Liver (tissue), 9 donors: ENCODE results near the gene ERCC6L. TPM values are rescaled to one million over a fixed set of nuclear protein-coding genes. Genes with fewer than 3 reads are reported as not detected.

Source experiments
- DNase-seq: peaks from one replicate; pipeline ENCODE4 v3.0.0-alpha.2; 2017; ENCODE audit warnings: low spot score
- H3K27ac ChIP-seq, 2 donors: one replicate each; pipeline ENCODE4 v1.7.0; 2013; ENCODE audit warnings: inconsistent platforms in 2 of 2, low read length in 2 of 2, control low read depth in 1 of 2, low read depth in 1 of 2, mild to moderate bottlenecking in 1 of 2
- H3K27me3 ChIP-seq, 4 donors: one replicate each; pipeline versions ENCODE4 v1.6.1 to v1.7.0; 2013; ENCODE audit warnings: low read length in 3 of 4, inconsistent platforms in 1 of 4, mild to moderate bottlenecking in 1 of 4, moderate library complexity in 1 of 4; ENCODE audit not compliant: control insufficient read depth in 4 of 4, insufficient read depth in 4 of 4
- H3K36me3 ChIP-seq, 4 donors: one replicate each; pipeline versions ENCODE4 v1.6.1 to v1.7.0; 2013; ENCODE audit warnings: low read length in 3 of 4, mild to moderate bottlenecking in 3 of 4, low read depth in 1 of 4, moderate library complexity in 1 of 4; ENCODE audit not compliant: control insufficient read depth in 4 of 4, insufficient read depth in 3 of 4
- H3K4me1 ChIP-seq, 4 donors: one replicate each; pipeline versions ENCODE4 v1.6.1 to v1.7.0; 2013; ENCODE audit warnings: low read length in 3 of 4, mild to moderate bottlenecking in 3 of 4, moderate library complexity in 1 of 4; ENCODE audit not compliant: control insufficient read depth in 4 of 4, insufficient read depth in 4 of 4
- H3K4me3 ChIP-seq, 3 donors: one replicate each; pipeline versions ENCODE4 v1.6.1 to v1.7.0; 2013; ENCODE audit warnings: low read length in 3 of 3, control low read depth in 1 of 3, low read depth in 1 of 3, mild to moderate bottlenecking in 1 of 3
- H3K9ac ChIP-seq, 2 donors: one replicate each; pipeline ENCODE4 v1.7.0; 2013; ENCODE audit warnings: low read length in 2 of 2, mild to moderate bottlenecking in 2 of 2, moderate library complexity in 2 of 2, control low read depth in 1 of 2, low read depth in 1 of 2
- H3K9me3 ChIP-seq, 4 donors: one replicate each; pipeline versions ENCODE4 v1.6.1 to v1.7.0; 2013; ENCODE audit warnings: low read length in 3 of 4; ENCODE audit not compliant: control insufficient read depth in 4 of 4
- EGR1 ChIP-seq, 2 donors: IDR thresholded peaks; 2 replicates each; pipeline ENCODE4 v1.6.1; 2016 to 2018; ENCODE audit warnings: antibody characterized with exemption in 2 of 2, low read depth in 2 of 2
- GABPA ChIP-seq, 2 donors: IDR thresholded peaks in 1 of 2; conservative IDR thresholded peaks in 1 of 2; 2 replicates each; pipeline ENCODE4 v1.6.1; 2016; ENCODE audit warnings: antibody characterized with exemption in 2 of 2, mild to moderate bottlenecking in 1 of 2, moderate library complexity in 1 of 2
- HNF4A ChIP-seq, 2 donors: conservative IDR thresholded peaks; 2 replicates each; pipeline ENCODE4 v1.6.1; 2016; ENCODE audit warnings: antibody characterized with exemption in 2 of 2, mild to moderate bottlenecking in 2 of 2
- HNF4G ChIP-seq: IDR thresholded peaks from 2 replicates; pipeline ENCODE4 v1.6.1; 2016; ENCODE audit warnings: antibody characterized with exemption
- JUND ChIP-seq, 2 donors: IDR thresholded peaks; 2 replicates each; pipeline ENCODE4 v1.6.1; 2016; ENCODE audit warnings: antibody characterized with exemption in 2 of 2
- NR2F2 ChIP-seq: IDR thresholded peaks from 2 replicates; pipeline ENCODE4 v1.6.1; 2016; ENCODE audit warnings: antibody characterized with exemption
- RAD21 ChIP-seq, 2 donors: IDR thresholded peaks; 2 replicates each; pipeline ENCODE4 v1.6.1; 2016; ENCODE audit warnings: antibody characterized with exemption in 2 of 2, mild to moderate bottlenecking in 2 of 2
- RXRA ChIP-seq, 2 donors: IDR thresholded peaks; 2 replicates each; pipeline ENCODE4 v1.6.1; 2017 to 2018; ENCODE audit warnings: antibody characterized with exemption in 2 of 2, mild to moderate bottlenecking in 1 of 2
- SP1 ChIP-seq: IDR thresholded peaks from 2 replicates; pipeline ENCODE4 v1.6.1; 2018; ENCODE audit warnings: antibody characterized with exemption, mild to moderate bottlenecking
- TAF1 ChIP-seq: conservative IDR thresholded peaks from 2 replicates; pipeline ENCODE4 v1.6.1; 2016; ENCODE audit warnings: antibody characterized with exemption, mild to moderate bottlenecking
- YY1 ChIP-seq: IDR thresholded peaks from 2 replicates; pipeline ENCODE4 v1.6.1; 2016; ENCODE audit warnings: antibody characterized with exemption, mild to moderate bottlenecking
- WGBS: extraction: QIAGEN DNeasy Blood & Tissue Kit; methylation state at CpG from one replicate; pipeline ENCODE4 v1.1.7; 2013; 5-methylcytosine and 5-hydroxymethylcytosine counted together
- polyA plus RNA-seq, 2 donors: library from polyadenylated mRNA; stranded (reverse) in 1 of 2; unstranded in 1 of 2; fragments of 200-250 nt in 1 of 2; fragments of >200 nt in 1 of 2; fragmentation: Nextera tagmentation in 1 of 2; extraction: Ambion mirVana in 1 of 2; gene quantifications; one replicate each; pipeline versions ENCODE4 v1.2.1 to v1.2.3, GENCODE V29; 2013 to 2015
- total RNA-seq, 2 donors: library from RNA; depleted of rRNA; stranded (reverse); fragments of >200 nt; gene quantifications; one replicate each; pipeline ENCODE4 v1.2.3, GENCODE V29; 2014
- TF ChIP-seq, protein P1 (sequence below): IDR thresholded peaks from 2 replicates; pipeline ENCODE4 v1.6.1; 2016; ENCODE audit warnings: antibody characterized with exemption
- TF ChIP-seq, protein P2 (sequence below): fragments of 150-350 bp; IDR thresholded peaks from 2 replicates; pipeline ENCODE4 v1.5.1; 2017; ENCODE audit warnings: improper control_type of control experiment, low read depth, low read length; ENCODE audit not compliant: missing input control
- TF ChIP-seq, protein P3 (sequence below): IDR thresholded peaks from 2 replicates; pipeline ENCODE4 v1.6.1; 2016; ENCODE audit warnings: antibody characterized with exemption, mild to moderate bottlenecking
- TF ChIP-seq, protein P4 (sequence below): IDR thresholded peaks from 2 replicates; pipeline ENCODE4 v1.6.1; 2016; ENCODE audit warnings: antibody characterized with exemption
- donor health status: healthy.
- donor health status: healthy.
- donor health status: healthy.
- donor health status: healthy.
- donor health status: healthy.

Gene ERCC6L
- total and polyA plus RNA-seq, 4 donors = 0.17 to 4.7 (median 0.29) TPM; not detected in 1

DNA sequence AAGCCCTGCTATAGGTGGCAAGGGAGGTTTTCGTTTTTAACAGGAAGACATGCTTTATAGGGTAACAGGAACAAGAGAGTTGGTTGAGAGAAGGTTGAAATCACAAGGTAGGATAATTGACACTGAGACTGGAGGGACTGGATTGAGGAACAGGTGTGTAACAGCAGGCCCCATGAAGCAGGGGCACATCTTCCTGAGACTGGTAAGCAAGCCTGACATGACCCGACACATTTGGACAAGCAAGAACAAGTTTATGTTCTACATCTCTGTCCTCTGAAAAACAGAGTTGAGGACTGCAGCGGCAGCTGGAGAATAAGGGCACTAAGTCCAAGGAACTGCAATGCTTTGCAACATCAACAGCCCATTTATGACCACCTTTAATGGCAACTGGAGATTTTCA, 33.0 kb upstream of the ERCC6L start (continued):
- TF ChIP-seq SP1 = no peak
- TF ChIP-seq, protein P1, sequence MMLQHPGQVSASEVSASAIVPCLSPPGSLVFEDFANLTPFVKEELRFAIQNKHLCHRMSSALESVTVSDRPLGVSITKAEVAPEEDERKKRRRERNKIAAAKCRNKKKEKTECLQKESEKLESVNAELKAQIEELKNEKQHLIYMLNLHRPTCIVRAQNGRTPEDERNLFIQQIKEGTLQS = no peak

DNA sequence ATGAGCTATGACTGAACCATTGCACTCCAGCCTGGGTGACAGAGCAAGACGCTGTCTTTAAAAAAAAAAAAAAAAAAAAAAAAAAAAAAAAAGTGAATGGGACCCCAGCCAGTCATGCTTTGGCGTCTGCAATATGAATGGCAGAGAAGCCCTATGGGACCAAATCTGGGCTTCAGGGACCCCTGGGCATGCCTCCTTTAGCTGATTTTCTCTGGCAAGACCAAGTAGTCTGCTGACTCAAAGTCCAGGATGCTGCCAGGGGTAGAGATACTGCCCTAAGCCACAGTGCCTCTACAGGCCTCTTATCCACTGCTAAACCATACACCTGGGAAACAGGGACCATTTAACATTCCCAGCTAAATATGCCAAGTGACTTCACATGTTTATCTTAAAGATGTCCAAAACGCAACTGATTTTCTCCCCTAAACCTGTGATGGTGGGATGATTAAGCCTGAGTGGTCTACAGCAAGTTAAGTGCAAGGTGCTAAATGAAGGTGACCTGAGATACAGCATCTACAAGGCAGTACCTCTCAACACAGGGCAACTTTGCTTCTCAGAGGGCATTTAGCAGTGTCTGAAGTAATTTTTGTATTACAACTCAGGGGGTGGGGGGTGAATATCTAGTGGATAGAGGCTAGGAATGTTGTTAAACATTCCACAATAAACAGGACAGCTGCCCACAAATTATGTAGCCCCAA, 32.4 kb upstream of the ERCC6L start:
- no peak for DNase-seq

DNA sequence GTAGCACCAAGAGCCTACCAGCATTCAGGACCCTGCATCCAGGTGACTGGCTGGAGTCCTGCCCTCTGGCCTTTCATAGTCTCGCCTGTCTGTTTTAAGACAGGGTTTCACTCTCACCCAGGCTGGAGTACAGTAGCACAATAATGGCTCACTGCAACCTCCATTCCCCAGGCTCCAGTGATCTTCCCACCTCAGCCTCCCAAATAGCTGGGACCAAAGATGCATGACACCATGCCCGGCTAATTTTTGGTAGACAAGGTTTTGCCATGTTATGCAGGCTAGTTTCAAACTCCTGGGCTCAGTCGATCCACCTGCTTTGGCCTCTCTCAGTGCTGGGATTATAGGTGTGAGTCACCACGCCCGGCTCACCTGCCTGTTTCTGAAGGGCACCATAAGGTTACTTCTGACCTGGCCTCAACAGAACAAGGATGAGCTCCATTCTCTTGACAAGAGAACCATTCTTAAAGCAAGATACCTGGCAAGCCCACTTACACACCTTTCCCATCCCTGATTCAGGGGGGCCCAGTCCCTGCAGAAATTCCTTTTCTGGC, 31.6 kb upstream of the ERCC6L start:
- DNase-seq = no peak
- WGBS = 87% methylated on average over 5 of the region's 5 CpGs

More for the DNA sequence above, 32.4 kb upstream of the ERCC6L start:
- no peaks in the 10 kb centered on the region for H3K9me3 ChIP-seq
- no peak overlapping the region for H3K4me3 ChIP-seq
- H3K4me1 ChIP-seq = peaks cover 0 to 8% (median 6%) of the 10 kb centered on the region in 4 donors
- TF ChIP-seq RXRA (IDR thresholded peaks at IDR 0.05) = no peak
- no peak for TF ChIP-seq SP1
- TF ChIP-seq RAD21 (IDR thresholded peaks at IDR 0.05) = no peak
- no peak for TF ChIP-seq EGR1 (IDR thresholded peaks at IDR 0.05; ENCODE audit: low read depth in 2 of 2)
- TF ChIP-seq JUND (IDR thresholded peaks at IDR 0.05) = no peak
- no peaks in the 10 kb centered on the region for H3K27me3 ChIP-seq
- H3K9ac ChIP-seq = no peak overlapping the region
- H3K36me3 ChIP-seq = peaks cover 11 to 80% (median 56%) of the 10 kb centered on the region in 4 donors
- no peak overlapping the region for H3K27ac ChIP-seq
- WGBS = 79% methylated on average over 3 of the region's 3 CpGs

More for the DNA sequence above, 31.6 kb upstream of the ERCC6L start:
- H3K4me3 ChIP-seq = no peak overlapping the region
- H3K9me3 ChIP-seq = no peaks in the 10 kb centered on the region
- peaks cover 0 to under 1% (median 0%) of the 10 kb centered on the region in 4 donors for H3K4me1 ChIP-seq
- H3K9ac ChIP-seq = no peak overlapping the region
- peaks cover 11 to 76% (median 54%) of the 10 kb centered on the region in 4 donors for H3K36me3 ChIP-seq
- TF ChIP-seq, protein P2, sequence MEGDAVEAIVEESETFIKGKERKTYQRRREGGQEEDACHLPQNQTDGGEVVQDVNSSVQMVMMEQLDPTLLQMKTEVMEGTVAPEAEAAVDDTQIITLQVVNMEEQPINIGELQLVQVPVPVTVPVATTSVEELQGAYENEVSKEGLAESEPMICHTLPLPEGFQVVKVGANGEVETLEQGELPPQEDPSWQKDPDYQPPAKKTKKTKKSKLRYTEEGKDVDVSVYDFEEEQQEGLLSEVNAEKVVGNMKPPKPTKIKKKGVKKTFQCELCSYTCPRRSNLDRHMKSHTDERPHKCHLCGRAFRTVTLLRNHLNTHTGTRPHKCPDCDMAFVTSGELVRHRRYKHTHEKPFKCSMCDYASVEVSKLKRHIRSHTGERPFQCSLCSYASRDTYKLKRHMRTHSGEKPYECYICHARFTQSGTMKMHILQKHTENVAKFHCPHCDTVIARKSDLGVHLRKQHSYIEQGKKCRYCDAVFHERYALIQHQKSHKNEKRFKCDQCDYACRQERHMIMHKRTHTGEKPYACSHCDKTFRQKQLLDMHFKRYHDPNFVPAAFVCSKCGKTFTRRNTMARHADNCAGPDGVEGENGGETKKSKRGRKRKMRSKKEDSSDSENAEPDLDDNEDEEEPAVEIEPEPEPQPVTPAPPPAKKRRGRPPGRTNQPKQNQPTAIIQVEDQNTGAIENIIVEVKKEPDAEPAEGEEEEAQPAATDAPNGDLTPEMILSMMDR = no peak
- TF ChIP-seq SP1 (no peak), HNF4G (no peak), GABPA (IDR thresholded peaks at IDR 0.05 in 1 of 2, conservative IDR thresholded peaks at IDR 0.05 in 1 of 2) (no peak), TAF1 (no peak), EGR1 (IDR thresholded peaks at IDR 0.05; ENCODE audit: low read depth in 2 of 2) (no peak), RXRA (IDR thresholded peaks at IDR 0.05) (no peak), HNF4A (conservative IDR thresholded peaks at IDR 0.05) (no peak), NR2F2 (no peak), YY1 (no peak)
- TF ChIP-seq, protein P3, sequence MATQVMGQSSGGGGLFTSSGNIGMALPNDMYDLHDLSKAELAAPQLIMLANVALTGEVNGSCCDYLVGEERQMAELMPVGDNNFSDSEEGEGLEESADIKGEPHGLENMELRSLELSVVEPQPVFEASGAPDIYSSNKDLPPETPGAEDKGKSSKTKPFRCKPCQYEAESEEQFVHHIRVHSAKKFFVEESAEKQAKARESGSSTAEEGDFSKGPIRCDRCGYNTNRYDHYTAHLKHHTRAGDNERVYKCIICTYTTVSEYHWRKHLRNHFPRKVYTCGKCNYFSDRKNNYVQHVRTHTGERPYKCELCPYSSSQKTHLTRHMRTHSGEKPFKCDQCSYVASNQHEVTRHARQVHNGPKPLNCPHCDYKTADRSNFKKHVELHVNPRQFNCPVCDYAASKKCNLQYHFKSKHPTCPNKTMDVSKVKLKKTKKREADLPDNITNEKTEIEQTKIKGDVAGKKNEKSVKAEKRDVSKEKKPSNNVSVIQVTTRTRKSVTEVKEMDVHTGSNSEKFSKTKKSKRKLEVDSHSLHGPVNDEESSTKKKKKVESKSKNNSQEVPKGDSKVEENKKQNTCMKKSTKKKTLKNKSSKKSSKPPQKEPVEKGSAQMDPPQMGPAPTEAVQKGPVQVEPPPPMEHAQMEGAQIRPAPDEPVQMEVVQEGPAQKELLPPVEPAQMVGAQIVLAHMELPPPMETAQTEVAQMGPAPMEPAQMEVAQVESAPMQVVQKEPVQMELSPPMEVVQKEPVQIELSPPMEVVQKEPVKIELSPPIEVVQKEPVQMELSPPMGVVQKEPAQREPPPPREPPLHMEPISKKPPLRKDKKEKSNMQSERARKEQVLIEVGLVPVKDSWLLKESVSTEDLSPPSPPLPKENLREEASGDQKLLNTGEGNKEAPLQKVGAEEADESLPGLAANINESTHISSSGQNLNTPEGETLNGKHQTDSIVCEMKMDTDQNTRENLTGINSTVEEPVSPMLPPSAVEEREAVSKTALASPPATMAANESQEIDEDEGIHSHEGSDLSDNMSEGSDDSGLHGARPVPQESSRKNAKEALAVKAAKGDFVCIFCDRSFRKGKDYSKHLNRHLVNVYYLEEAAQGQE = no peak
- TF ChIP-seq, protein P4, sequence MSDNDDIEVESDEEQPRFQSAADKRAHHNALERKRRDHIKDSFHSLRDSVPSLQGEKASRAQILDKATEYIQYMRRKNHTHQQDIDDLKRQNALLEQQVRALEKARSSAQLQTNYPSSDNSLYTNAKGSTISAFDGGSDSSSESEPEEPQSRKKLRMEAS = no peak
- H3K27me3 ChIP-seq = no peaks in the 10 kb centered on the region
- peak overlapping the region in 1 of 2 donors; percentile 12 for H3K27ac ChIP-seq
